Common myeloid progenitor, CD34-positive (primary cell): ENCODE data around the gene GRK2. TPM values are rescaled to one million over a fixed set of nuclear protein-coding genes. Genes with fewer than 3 reads are reported as not detected.
"Not testable (repeated sequence)": the region's sequence is repeated elsewhere in the genome, so short reads cannot be mapped to it uniquely, and the experiment has no call there.

Source experiments
- CTCF ChIA-PET: fragments of 350-600 bp; sonication (Branson Sonifier 250); formaldehyde crosslinking; loops from one replicate; lab custom pipeline; 2021; ENCODE audit warnings: antibody characterized with exemption; lab: Charles Lee
- POLR2A ChIA-PET: fragments of 350-600 bp; sonication (Branson Sonifier 250); formaldehyde crosslinking; loops from one replicate; lab custom pipeline; 2021; ENCODE audit warnings: antibody characterized with exemption; lab: Charles Lee
- DNase-seq, 3 donors: peaks; one replicate each; pipeline versions ENCODE4 v3.0.0 to v3.0.0-alpha.2; 2013
- H3K27ac ChIP-seq, 2 experiments: 1 replicate in 1 of 2; 2 replicates in 1 of 2; pipeline ENCODE4 v1.7.0; 2013; ENCODE audit warnings: inconsistent platforms in 2 of 2, low read length in 2 of 2, mild to moderate bottlenecking in 2 of 2, low read depth in 1 of 2, moderate library complexity in 1 of 2; ENCODE audit not compliant: severe bottlenecking in 2 of 2, insufficient read depth in 1 of 2, poor library complexity in 1 of 2
- H3K27me3 ChIP-seq, 5 experiments: replicated peaks in 2 of 5; 1 replicate in 3 of 5; 2 replicates in 2 of 5; pipeline versions ENCODE4 v1.6.1 to v1.7.0; 2013; ENCODE audit warnings: low read length in 4 of 5, mild to moderate bottlenecking in 2 of 5, moderate library complexity in 2 of 5, inconsistent platforms in 1 of 5; ENCODE audit not compliant: insufficient read depth in 5 of 5, control insufficient read depth in 4 of 5
- H3K36me3 ChIP-seq, 4 experiments: 1 replicate in 2 of 4; 2 replicates in 2 of 4; pipeline versions ENCODE4 v1.6.1 to v1.7.0; 2013; ENCODE audit warnings: low read length in 3 of 4, control low read depth in 1 of 4, mild to moderate bottlenecking in 1 of 4; ENCODE audit not compliant: control insufficient read depth in 4 of 4, insufficient read depth in 4 of 4
- H3K4me1 ChIP-seq, 4 experiments: 1 replicate in 3 of 4; 2 replicates in 1 of 4; pipeline versions ENCODE4 v1.6.1 to v1.7.1; 2013; ENCODE audit warnings: low read length in 3 of 4, mild to moderate bottlenecking in 3 of 4, control low read depth in 1 of 4, inconsistent platforms in 1 of 4, moderate library complexity in 1 of 4; ENCODE audit not compliant: control insufficient read depth in 4 of 4, insufficient read depth in 4 of 4; ENCODE audit errors: control extremely low read depth in 1 of 4
- H3K4me3 ChIP-seq, 7 experiments: 1 replicate in 4 of 7; 2 replicates in 3 of 7; pipeline versions ENCODE4 v1.5.1 to v1.7.0; 2013; ENCODE audit warnings: mild to moderate bottlenecking in 7 of 7, low read length in 6 of 7, moderate library complexity in 6 of 7, inconsistent platforms in 2 of 7, low read depth in 2 of 7, control low read depth in 1 of 7; ENCODE audit not compliant: insufficient read depth in 4 of 7, control insufficient read depth in 1 of 7; ENCODE audit errors: extremely low read depth in 1 of 7
- H3K9me3 ChIP-seq, 5 experiments: 1 replicate in 4 of 5; 2 replicates in 1 of 5; pipeline versions ENCODE4 v1.6.1 to v1.7.1; 2013; ENCODE audit warnings: low read length in 4 of 5, mild to moderate bottlenecking in 2 of 5, inconsistent platforms in 1 of 5, low read depth in 1 of 5, moderate library complexity in 1 of 5; ENCODE audit not compliant: control insufficient read depth in 4 of 5, insufficient read depth in 2 of 5; ENCODE audit errors: control extremely low read depth in 1 of 5
- WGBS: methylation state at CpG from one replicate; pipeline ENCODE4 v1.1.5; 2013; ENCODE audit not compliant: insufficient coverage; 5-methylcytosine and 5-hydroxymethylcytosine counted together
- polyA plus RNA-seq: library from polyadenylated mRNA; unstranded; fragments of 120-200 nt; gene quantifications from one replicate; pipeline ENCODE4 v1.2.1, GENCODE V29; 2013

The GRK2 gene
- polyA plus RNA-seq: 178 TPM

DNA sequence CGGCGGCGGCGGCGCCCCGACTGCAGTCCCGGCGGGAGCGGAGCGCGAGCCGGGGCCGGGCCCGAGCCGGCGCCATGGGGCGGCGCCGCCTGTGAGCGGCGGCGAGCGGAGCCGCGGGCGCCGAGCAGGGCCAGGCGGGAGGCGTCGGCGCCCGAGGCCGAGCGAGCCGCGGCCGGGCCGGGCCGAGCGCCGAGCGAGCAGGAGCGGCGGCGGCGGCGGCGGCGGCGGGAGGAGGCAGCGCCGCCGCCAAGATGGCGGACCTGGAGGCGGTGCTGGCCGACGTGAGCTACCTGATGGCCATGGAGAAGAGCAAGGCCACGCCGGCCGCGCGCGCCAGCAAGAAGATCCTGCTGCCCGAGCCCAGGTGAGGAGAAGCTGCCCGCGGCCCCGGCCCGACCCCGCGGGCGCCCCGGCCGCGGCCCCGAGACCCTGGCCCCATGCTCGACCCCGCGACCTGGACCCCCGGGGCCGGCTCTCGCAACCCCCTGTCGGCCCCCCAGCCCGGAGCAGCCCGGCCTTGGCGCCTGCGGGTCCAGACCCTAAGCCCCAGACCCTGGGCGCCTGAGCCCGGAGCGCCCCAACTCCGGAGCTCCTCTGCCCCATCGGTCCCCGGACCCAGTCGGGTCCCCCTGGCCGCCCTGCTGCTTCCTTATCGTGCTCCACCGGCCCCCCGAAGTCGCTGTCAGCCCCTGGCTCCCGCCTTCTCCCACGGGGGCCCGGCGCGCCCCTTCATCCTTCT lies at the start of gene GRK2:
Gene GRK2 (plus strand): TSS at position 25 of the 739 bp plus-strand sequence. CDS start 227 bp downstream, at position 252.
- peak within 1 kb of the TSS; percentile 75 to 87 for H3K27ac ChIP-seq
- H3K27me3 ChIP-seq: no peaks in the 10 kb centered on the region
- H3K9me3 ChIP-seq: no peaks in the 10 kb centered on the region
- 0% methylated on average over 97 of the region's 103 CpGs for WGBS
- ChIA-PET POLR2A (interaction anchor here (0.8 to 9.0 kb wide), 6 partner anchors 12 to 51 kb away, joined by 3 to 147 read pairs (median 16); partner anchors contain the start of genes ANKRD13D and SSH3), CTCF (interaction anchor here (0.7 to 7.8 kb wide), 8 partner anchors 11 to 56 kb away, joined by 3 to 64 read pairs (median 7); partner anchors contain the start of gene ANKRD13D)
- DNase-seq: peak in 2 of 3 donors; percentile 62 to 71
- H3K4me1 ChIP-seq: peaks cover 6 to 78% (median 76%) of the 10 kb centered on the region in 4 experiments
- peaks cover 0 to 45% (median 15%) of the 10 kb centered on the region in 4 experiments for H3K36me3 ChIP-seq
- H3K4me3 ChIP-seq: peak within 1 kb of the TSS; percentile 74 to 99 (median 91)

DNA sequence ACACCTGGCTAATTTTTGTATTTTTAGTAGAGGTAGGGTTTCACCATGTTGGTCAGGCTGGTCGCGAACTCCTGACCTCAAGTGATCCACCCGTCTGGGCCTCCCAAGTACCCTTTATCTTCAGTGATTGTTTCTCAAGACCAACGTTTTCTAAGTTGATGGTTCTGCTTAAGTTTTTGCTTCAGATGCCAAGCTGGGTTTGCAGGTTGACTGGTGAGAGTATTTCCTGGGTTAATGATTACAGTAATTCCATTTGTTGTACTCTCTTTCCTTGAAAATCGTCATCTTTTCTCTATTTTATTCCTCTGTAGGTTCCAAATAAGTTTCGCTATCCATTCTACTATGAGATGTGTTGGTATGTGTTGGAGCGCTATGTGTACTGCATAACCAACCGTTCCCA lies 38.5 kb upstream of the GRK2 start:
- H3K36me3 ChIP-seq: peaks cover 5 to 71% (median 33%) of the 10 kb centered on the region in 4 experiments
- CTCF ChIA-PET: no interaction called here
- H3K27me3 ChIP-seq: no peaks in the 10 kb centered on the region
- 100% methylated on average over 3 of the region's 8 CpGs for WGBS
- no peak for DNase-seq
- no peak overlapping the region for H3K4me3 ChIP-seq
- H3K27ac ChIP-seq: no peak overlapping the region
- POLR2A ChIA-PET: no interaction called here
- H3K9me3 ChIP-seq: no peaks in the 10 kb centered on the region
- no peaks in the 10 kb centered on the region for H3K4me1 ChIP-seq

GRCh38 chr11:67230406-67230805 lies 35.9 kb upstream of the GRK2 start:
- Histone ChIP-seq H3K4me3 (no peak overlapping the region), H3K4me1 (no peaks in the 10 kb centered on the region), H3K27ac (no peak overlapping the region), H3K9me3 (no peaks in the 10 kb centered on the region), H3K36me3 (peaks cover 6 to 58% (median 36%) of the 10 kb centered on the region in 4 experiments), H3K27me3 (no peaks in the 10 kb centered on the region)
- WGBS: no CpG with 5 or more reads among the region's 3 CpGs
- ChIA-PET CTCF (interaction anchor here (0.8 to 1.2 kb wide), 3 partner anchors 9 to 158 kb away, joined by 3 to 5 read pairs (median 4); no protein-coding TSS in a partner anchor), POLR2A (interaction anchor here (0.6 kb wide), 1 partner anchor 87 kb away, joined by 3 read pairs; no protein-coding TSS in a partner anchor)
- DNase-seq: no peak

DNA sequence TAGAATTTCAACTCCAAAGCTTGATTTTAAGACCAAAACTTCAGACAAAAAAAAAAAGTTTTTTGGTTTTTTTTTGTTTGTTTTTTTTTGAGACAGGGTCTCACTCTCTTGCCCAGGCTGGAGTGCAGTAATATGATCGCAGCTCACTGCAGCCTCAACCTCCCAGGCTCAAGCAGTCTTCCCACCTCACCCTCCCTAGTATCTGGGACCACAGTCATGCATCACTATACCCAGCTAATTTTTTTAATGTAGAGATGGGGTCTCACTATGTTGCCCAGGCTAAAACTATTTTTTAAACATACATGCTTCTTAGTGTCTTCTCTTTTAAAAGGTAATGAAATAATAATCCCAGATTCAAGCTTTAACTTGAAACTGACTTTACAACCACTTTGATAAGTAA lies 35.4 kb upstream of the GRK2 start:
- POLR2A ChIA-PET: interaction anchor here (0.6 kb wide), 2 partner anchors 26 to 87 kb away, joined by 3 read pairs; no protein-coding TSS in a partner anchor
- 100% methylated on average over 1 of the region's 1 CpG for WGBS
- DNase-seq: no peak
- no peak overlapping the region for H3K4me3 ChIP-seq
- H3K27me3 ChIP-seq: no peaks in the 10 kb centered on the region
- no peaks in the 10 kb centered on the region for H3K9me3 ChIP-seq
- H3K4me1 ChIP-seq: no peaks in the 10 kb centered on the region
- CTCF ChIA-PET: interaction anchor here (0.9 to 1.2 kb wide), 2 partner anchors 9 to 158 kb away, joined by 3 to 4 read pairs; no protein-coding TSS in a partner anchor
- H3K36me3 ChIP-seq: peaks cover 6 to 58% (median 35%) of the 10 kb centered on the region in 4 experiments
- H3K27ac ChIP-seq: no peak overlapping the region

GRCh38 chr11:67233584-67234190 lies 32.6 kb upstream of the GRK2 start:
- H3K4me1 ChIP-seq: peaks cover 0 to 10% (median 5%) of the 10 kb centered on the region in 4 experiments
- DNase-seq: no peak
- no peaks in the 10 kb centered on the region for H3K9me3 ChIP-seq
- no peaks in the 10 kb centered on the region for H3K27me3 ChIP-seq
- CTCF ChIA-PET: interaction anchor here (1.1 to 1.7 kb wide), 3 partner anchors 9 to 87 kb away, joined by 3 to 4 read pairs (median 3); no protein-coding TSS in a partner anchor
- H3K36me3 ChIP-seq: peaks cover 6 to 46% (median 22%) of the 10 kb centered on the region in 4 experiments
- POLR2A ChIA-PET: no interaction called here
- H3K4me3 ChIP-seq: no peak overlapping the region
- WGBS: 79% methylated on average over 3 of the region's 7 CpGs
- H3K27ac ChIP-seq: no peak overlapping the region

DNA sequence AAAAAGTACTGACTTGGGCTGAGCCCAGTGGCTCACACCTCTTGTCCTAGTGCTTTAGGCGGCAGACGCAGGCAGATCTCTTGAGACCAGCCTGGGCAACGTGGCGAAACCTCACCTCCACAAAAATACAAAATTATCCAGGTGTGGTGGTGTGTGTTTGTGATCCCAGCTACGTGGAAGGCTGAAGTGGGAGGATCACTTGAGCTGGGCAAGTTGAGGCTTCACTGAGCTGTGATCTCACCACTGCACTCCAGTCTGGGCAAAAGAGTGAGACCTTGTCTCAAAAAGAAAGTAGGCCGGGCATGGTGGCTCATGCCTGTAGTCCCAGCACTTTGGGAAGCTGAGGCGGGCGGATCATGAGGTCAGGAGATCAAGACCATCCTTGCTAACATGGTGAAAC lies 31.7 kb upstream of the GRK2 start:
- H3K9me3 ChIP-seq, H3K27ac ChIP-seq, H3K4me3 ChIP-seq, POLR2A ChIA-PET, DNase-seq, H3K27me3 ChIP-seq: not testable (repeated sequence)
- peaks cover 4 to 19% (median 14%) of the 10 kb centered on the region in 4 experiments for H3K4me1 ChIP-seq
- WGBS: 100% methylated on average over 2 of the region's 8 CpGs
- peaks cover 6 to 39% (median 18%) of the 10 kb centered on the region in 4 experiments for H3K36me3 ChIP-seq
- CTCF ChIA-PET: interaction anchor here (1.1 kb wide), 1 partner anchor 14 kb away, joined by 3 read pairs; no protein-coding TSS in a partner anchor
